K562 (cell line): ENCODE data around the gene BRMS1. TPM values are rescaled to one million over a fixed set of nuclear protein-coding genes. Genes with fewer than 3 reads are reported as not detected.

Experiments
- ATAC-seq: fragments of 200-7000 bp; cut with Tn5 transposase; 3 replicates; pipeline ENCODE4 v1.9.1; 2020; ENCODE audit warnings: moderate library complexity
- BruUV-seq: library from RNA; stranded (reverse); fragments of 400-500 nt; replicated peaks from 2 replicates; lab custom pipeline; 2021; lab: Mats Ljungman, UMichigan
- CTCF ChIA-PET: fragments of 300-600 bp; formaldehyde crosslinking; extraction: SDS; loops from one replicate; lab custom pipeline; 2021; ENCODE audit warnings: low intra/inter-chr PET ratio; lab: Yijun Ruan, JAX
- POLR2A ChIA-PET: fragments of 300-600, 350-650 bp; sonication (Branson Sonifier 250); formaldehyde crosslinking; extraction: SDS; loops from one replicate; lab custom pipeline; 2021; ENCODE audit warnings: antibody characterized with exemption, inconsistent platforms; lab: Yijun Ruan, JAX
- DNase-seq, 4 experiments: peaks; one replicate each; pipeline versions ENCODE4 v3.0.0 to v3.0.0-alpha.2; 2011 to 2018; ENCODE audit warnings: low spot score in 3 of 4, mixed read lengths in 3 of 4; ENCODE audit errors: extremely low read depth in 1 of 4
- FAIRE-seq: peaks from 2 replicates; lab custom pipeline; 2011; peaks lifted over from hg19 to GRCh38; lab: Jason Lieb, UNC
- H2AFZ ChIP-seq: 2 replicates; pipeline ENCODE4 v1.6.0; 2011; ENCODE audit warnings: low read depth, low read length, control low read depth, inconsistent platforms
- H3K27ac ChIP-seq: fragments of 200-600 bp; 3 replicates; pipeline ENCODE4 v1.8.0; 2011; ENCODE audit warnings: low read depth, mild to moderate bottlenecking, control low read depth, inconsistent platforms, low read length, moderate library complexity, mixed read lengths; ENCODE audit errors: extremely low read depth
- H3K27me3 ChIP-seq, 2 experiments: fragments of 300-600 bp in 1 of 2; 2 replicates in 1 of 2; 3 replicates in 1 of 2; pipeline versions ENCODE4 v1.6.0 to v1.8.0; 2011; ENCODE audit warnings: inconsistent platforms in 2 of 2, low read length in 2 of 2, mild to moderate bottlenecking in 1 of 2, mixed read lengths in 1 of 2, moderate library complexity in 1 of 2; ENCODE audit not compliant: control insufficient read depth in 2 of 2, insufficient read depth in 2 of 2
- H3K36me3 ChIP-seq: fragments of 300-600 bp; 3 replicates; pipeline ENCODE4 v1.8.0; 2011; ENCODE audit warnings: mild to moderate bottlenecking, low read length, inconsistent platforms; ENCODE audit not compliant: control insufficient read depth, insufficient read depth
- H3K4me1 ChIP-seq, 2 experiments: fragments of 200-600 bp in 1 of 2; replicated peaks in 1 of 2; 2 replicates in 1 of 2; 3 replicates in 1 of 2; pipeline versions ENCODE4 v1.5.1 to v1.8.0; 2011; ENCODE audit warnings: inconsistent platforms in 2 of 2, low read length in 2 of 2, mild to moderate bottlenecking in 1 of 2, mixed read lengths in 1 of 2, moderate library complexity in 1 of 2; ENCODE audit not compliant: control insufficient read depth in 2 of 2, insufficient read depth in 2 of 2
- H3K4me2 ChIP-seq: 2 replicates; pipeline ENCODE4 v1.6.1; 2011; ENCODE audit warnings: low read length, control low read depth, inconsistent platforms, mixed read lengths; ENCODE audit not compliant: insufficient read depth
- H3K4me3 ChIP-seq: fragments of 200-600 bp; sonication (generic), shearing (Covaris generic); 2 replicates; pipeline ENCODE4 v1.5.1; 2016; ENCODE audit warnings: control low read depth, inconsistent platforms
- H3K79me2 ChIP-seq: fragments of 200-600 bp; 3 replicates; pipeline ENCODE4 v1.8.0; 2011; ENCODE audit warnings: low read length, inconsistent platforms; ENCODE audit not compliant: control insufficient read depth, insufficient read depth
- H3K9ac ChIP-seq, 2 experiments: 2 replicates each; pipeline versions ENCODE4 v1.6.0 to v1.6.1; 2011; ENCODE audit warnings: low read depth in 2 of 2, low read length in 2 of 2, control low read depth in 1 of 2, inconsistent platforms in 1 of 2, mild to moderate bottlenecking in 1 of 2, mixed read lengths in 1 of 2; ENCODE audit not compliant: insufficient read depth in 1 of 2
- H3K9me1 ChIP-seq: one replicate; pipeline ENCODE4 v1.6.0; 2011; ENCODE audit warnings: inconsistent platforms, mild to moderate bottlenecking, low read length, moderate library complexity; ENCODE audit not compliant: control insufficient read depth, insufficient read depth
- H3K9me3 ChIP-seq: replicated peaks from 2 replicates; pipeline ENCODE4 v1.5.1; 2011; ENCODE audit warnings: low read depth, low read length, inconsistent platforms; ENCODE audit not compliant: control insufficient read depth, insufficient read depth
- H4K20me1 ChIP-seq: replicated peaks from 2 replicates; pipeline ENCODE4 v1.6.1; 2011; ENCODE audit warnings: low read length, inconsistent platforms, mixed read lengths; ENCODE audit not compliant: control insufficient read depth, insufficient read depth
- BHLHE40 ChIP-seq: IDR thresholded peaks from 2 replicates; pipeline ENCODE4 v1.6.1; 2011; ENCODE audit warnings: low read length, improper control_type of control experiment
- CREM ChIP-seq: IDR thresholded peaks from 2 replicates; pipeline ENCODE4 v1.6.1; 2014; ENCODE audit warnings: antibody characterized with exemption, low read depth
- JUN ChIP-seq, 2 experiments: sonication (generic) in 1 of 2; formaldehyde crosslinking in 1 of 2; IDR thresholded peaks; 2 replicates each; pipeline versions ENCODE4 v1.6.1 to v1.8.0; 2012 to 2022; ENCODE audit warnings: borderline replicate concordance in 2 of 2, mild to moderate bottlenecking in 2 of 2, improper control_type of control experiment in 1 of 2, low read depth in 1 of 2, low read length in 1 of 2, missing genetic modification reagents in 1 of 2
- NCOA6 ChIP-seq: fragments of 450-650 bp; IDR thresholded peaks from 2 replicates; pipeline ENCODE4 v1.6.1; 2017; ENCODE audit warnings: mild to moderate bottlenecking
- NFATC3 ChIP-seq: fragments of 450-650 bp; IDR thresholded peaks from 2 replicates; pipeline ENCODE4 v1.6.1; 2017; ENCODE audit warnings: mild to moderate bottlenecking
- POLR2G ChIP-seq: fragments of 200-400 bp; formaldehyde crosslinking; IDR thresholded peaks from 2 replicates; pipeline ENCODE4 v1.6.1; 2017; ENCODE audit warnings: low read depth, mild to moderate bottlenecking, antibody characterized with exemption, low read length, moderate library complexity
- RBFOX2 ChIP-seq: fragments of 200-400 bp; formaldehyde crosslinking; IDR thresholded peaks from 2 replicates; pipeline ENCODE4 v1.6.1; 2017; ENCODE audit warnings: low read depth, mild to moderate bottlenecking, low read length, moderate library complexity
- RHOXF2B ChIP-seq: fragments of 250-450 bp; sonication (Bioruptor Pico); conservative IDR thresholded peaks from 2 replicates; pipeline ENCODE4 v1.5.1; 2021
- SUPT5H ChIP-seq: fragments of 450-650 bp; IDR thresholded peaks from 2 replicates; pipeline ENCODE4 v1.6.1; 2016
- WGBS: fragments of 100-300 bp; shearing (Covaris generic); methylation state at CpG from one replicate; pipeline ENCODE4 v1.1.6; 2016; ENCODE audit warnings: low coverage, mixed read lengths; ENCODE audit not compliant: insufficient coverage; ENCODE audit errors: missing lambda C conversion rate; 5-methylcytosine and 5-hydroxymethylcytosine counted together
- in situ Hi-C: fragments of 300-500 bp; cut with MboI; formaldehyde crosslinking; loops from 4 replicates; pipeline ENCODE4 v1.15.0; 2018; ENCODE audit warnings: inconsistent platforms, mixed read lengths
- intact Hi-C: fragments of 100-400 bp; cut with micrococcal nuclease; formaldehyde crosslinking; loops from 2 replicates; pipeline ENCODE4 v1.14.2; 2022
- polyA plus RNA-seq, 8 experiments: library from polyadenylated mRNA; depleted of rRNA in 4 of 8; stranded (reverse) in 5 of 8; unstranded in 3 of 8; fragments of >200 nt; fragmentation: Nextera tagmentation in 2 of 8; fragmentation: Illumina TruSeq in 1 of 8; extraction: Ambion mirVana in 2 of 8; extraction: Trizol in 1 of 8; gene quantifications; 2 replicates each; pipeline versions ENCODE4 v1.2.1 to v1.2.3, GENCODE V29; 2011 to 2014; ENCODE audit warnings: inconsistent platforms in 1 of 8, missing spikeins in 1 of 8
- total RNA-seq, 7 experiments: library from RNA; depleted of rRNA in 6 of 7; stranded (reverse); fragments of >200 nt in 6 of 7; fragmentation: Illumina TruSeq in 2 of 7; extraction: Trizol in 2 of 7; gene quantifications; 2 replicates each; pipeline versions ENCODE4 v1.2.1 to v1.2.3, GENCODE V29; 2011 to 2021; ENCODE audit warnings: low replicate concordance in 1 of 7
- TF ChIP-seq, protein P1 (sequence below): sonication (generic); formaldehyde crosslinking; IDR thresholded peaks from 2 replicates; pipeline ENCODE4 v1.8.0; 2022; ENCODE audit warnings: mild to moderate bottlenecking, low read depth, missing genetic modification reagents
- TF ChIP-seq, protein P2 (sequence below), 2 experiments: fragments of 450-650 bp in 1 of 2; sonication (generic) in 1 of 2; formaldehyde crosslinking in 1 of 2; IDR thresholded peaks; 2 replicates each; pipeline versions ENCODE4 v1.7.1 to v1.9.0; 2016 to 2022; ENCODE audit warnings: inconsistent platforms in 1 of 2, mild to moderate bottlenecking in 1 of 2, missing genetic modification reagents in 1 of 2

The BRMS1 gene
- total and polyA plus RNA-seq, 9 of the 15 experiments (the other 6 are each of a cell fraction or from before 2014, with no cell fraction given): 2.2 to 78.8 (median 33.4) TPM

DNA sequence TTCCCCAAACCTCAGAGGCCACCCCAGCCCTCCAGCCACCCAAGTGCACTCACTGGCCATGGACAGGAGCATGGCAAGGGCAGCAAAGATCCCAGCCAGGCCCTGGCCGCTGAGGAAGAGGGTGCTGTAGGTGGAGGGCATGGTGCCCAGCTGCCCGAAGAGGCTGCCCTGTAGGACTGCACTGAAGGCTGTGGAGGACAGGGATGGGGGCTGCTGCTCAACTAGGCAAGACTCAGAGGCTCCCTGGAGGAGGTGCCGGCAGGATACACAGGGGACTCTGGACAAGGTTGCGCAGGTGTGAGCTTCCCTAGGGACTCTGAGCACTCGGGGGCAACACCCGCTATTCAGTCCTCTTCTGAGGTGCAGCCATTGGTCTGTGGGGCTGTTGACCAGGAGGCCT, 23.6 kb upstream of the BRMS1 start:
- Histone ChIP-seq H2AFZ (no peak overlapping the region), H3K27ac (no peak overlapping the region; the same call in 2 of the 3 replicates), H3K9ac (peak overlapping the region in 1 of 2 experiments; percentile 93; a peak in 2 of 4 replicates), H4K20me1 (peaks cover 15% of the 10 kb centered on the region; the same call in 1 of the 2 replicates), H3K4me3 (no peak overlapping the region), H3K9me1 (peaks cover 7% of the 10 kb centered on the region), H3K4me2 (no peak overlapping the region), H3K36me3 (peaks cover 66% of the 10 kb centered on the region), H3K27me3 (no peaks in the 10 kb centered on the region), H3K9me3 (no peaks in the 10 kb centered on the region), H3K79me2 (peaks cover 51% of the 10 kb centered on the region), H3K4me1 (peaks cover 17 to 59% of the 10 kb centered on the region in 2 experiments; a peak in 4 of 5 replicates)
- FAIRE-seq (no peak), ATAC-seq (no peak), DNase-seq (no peak)
- BruUV-seq: no TSS peak
- POLR2A ChIA-PET: interaction anchor here (0.5 to 1.0 kb wide), 2 partner anchors 8 to 60 kb away, joined by 4 read pairs; no protein-coding TSS in a partner anchor
- intact Hi-C loops (no loop called here), in situ Hi-C loops (no loop called here)
- WGBS: 98% methylated on average over 6 of the region's 6 CpGs
- CTCF ChIA-PET: no interaction called here
- no peak for TF ChIP-seq NCOA6
- TF ChIP-seq JUN (IDR thresholded peaks at IDR 0.05; ENCODE audit: borderline replicate concordance, low read depth, low read length): no peak
- TF ChIP-seq JUN (CRISPR knock-in tag; IDR thresholded peaks at IDR 0.05; ENCODE audit: borderline replicate concordance): no peak
- TF ChIP-seq POLR2G: peak; percentile 52
- no peak for TF ChIP-seq RHOXF2B
- peak; percentile 57 for TF ChIP-seq RBFOX2
- TF ChIP-seq, protein P1, sequence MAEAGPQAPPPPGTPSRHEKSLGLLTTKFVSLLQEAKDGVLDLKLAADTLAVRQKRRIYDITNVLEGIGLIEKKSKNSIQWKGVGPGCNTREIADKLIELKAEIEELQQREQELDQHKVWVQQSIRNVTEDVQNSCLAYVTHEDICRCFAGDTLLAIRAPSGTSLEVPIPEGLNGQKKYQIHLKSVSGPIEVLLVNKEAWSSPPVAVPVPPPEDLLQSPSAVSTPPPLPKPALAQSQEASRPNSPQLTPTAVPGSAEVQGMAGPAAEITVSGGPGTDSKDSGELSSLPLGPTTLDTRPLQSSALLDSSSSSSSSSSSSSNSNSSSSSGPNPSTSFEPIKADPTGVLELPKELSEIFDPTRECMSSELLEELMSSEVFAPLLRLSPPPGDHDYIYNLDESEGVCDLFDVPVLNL (CRISPR knock-in tag): no peak
- TF ChIP-seq, protein P2, sequence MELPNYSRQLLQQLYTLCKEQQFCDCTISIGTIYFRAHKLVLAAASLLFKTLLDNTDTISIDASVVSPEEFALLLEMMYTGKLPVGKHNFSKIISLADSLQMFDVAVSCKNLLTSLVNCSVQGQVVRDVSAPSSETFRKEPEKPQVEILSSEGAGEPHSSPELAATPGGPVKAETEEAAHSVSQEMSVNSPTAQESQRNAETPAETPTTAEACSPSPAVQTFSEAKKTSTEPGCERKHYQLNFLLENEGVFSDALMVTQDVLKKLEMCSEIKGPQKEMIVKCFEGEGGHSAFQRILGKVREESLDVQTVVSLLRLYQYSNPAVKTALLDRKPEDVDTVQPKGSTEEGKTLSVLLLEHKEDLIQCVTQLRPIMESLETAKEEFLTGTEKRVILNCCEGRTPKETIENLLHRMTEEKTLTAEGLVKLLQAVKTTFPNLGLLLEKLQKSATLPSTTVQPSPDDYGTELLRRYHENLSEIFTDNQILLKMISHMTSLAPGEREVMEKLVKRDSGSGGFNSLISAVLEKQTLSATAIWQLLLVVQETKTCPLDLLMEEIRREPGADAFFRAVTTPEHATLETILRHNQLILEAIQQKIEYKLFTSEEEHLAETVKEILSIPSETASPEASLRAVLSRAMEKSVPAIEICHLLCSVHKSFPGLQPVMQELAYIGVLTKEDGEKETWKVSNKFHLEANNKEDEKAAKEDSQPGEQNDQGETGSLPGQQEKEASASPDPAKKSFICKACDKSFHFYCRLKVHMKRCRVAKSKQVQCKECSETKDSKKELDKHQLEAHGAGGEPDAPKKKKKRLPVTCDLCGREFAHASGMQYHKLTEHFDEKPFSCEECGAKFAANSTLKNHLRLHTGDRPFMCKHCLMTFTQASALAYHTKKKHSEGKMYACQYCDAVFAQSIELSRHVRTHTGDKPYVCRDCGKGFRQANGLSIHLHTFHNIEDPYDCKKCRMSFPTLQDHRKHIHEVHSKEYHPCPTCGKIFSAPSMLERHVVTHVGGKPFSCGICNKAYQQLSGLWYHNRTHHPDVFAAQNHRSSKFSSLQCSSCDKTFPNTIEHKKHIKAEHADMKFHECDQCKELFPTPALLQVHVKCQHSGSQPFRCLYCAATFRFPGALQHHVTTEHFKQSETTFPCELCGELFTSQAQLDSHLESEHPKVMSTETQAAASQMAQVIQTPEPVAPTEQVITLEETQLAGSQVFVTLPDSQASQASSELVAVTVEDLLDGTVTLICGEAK (IDR thresholded peaks at IDR 0.05): no peak
- TF ChIP-seq, protein P2 (CRISPR knock-in tag; IDR thresholded peaks at IDR 0.05): no peak
- no peak for TF ChIP-seq BHLHE40
- TF ChIP-seq CREM: no peak
- TF ChIP-seq NFATC3: no peak
- peak; percentile 33; the same call in 1 of the 2 replicates for TF ChIP-seq SUPT5H
